Activated CD4-positive, alpha-beta T cell treated with anti-CD3 and anti-CD28 coated beads, Interleukin-2, amount 10 ng/mL, durations not matched to agents 7 days and 5 days (primary cell): ENCODE measurements around the gene HOXD1. TPM values are rescaled to one million over a fixed set of nuclear protein-coding genes. Genes with fewer than 3 reads are reported as not detected.

Source experiments
- CTCF ChIA-PET: fragments of 350-600 bp; sonication (Branson Sonifier 250); formaldehyde crosslinking; loops from one replicate; lab custom pipeline; 2021; ENCODE audit warnings: antibody characterized with exemption; lab: Charles Lee
- POLR2A ChIA-PET: fragments of 350-600 bp; sonication (Branson Sonifier 250); formaldehyde crosslinking; loops from one replicate; lab custom pipeline; 2021; ENCODE audit warnings: antibody characterized with exemption; lab: Charles Lee
- DNase-seq: peaks from one replicate; pipeline ENCODE4 v3.0.0-alpha.2; 2020
- H3K27ac Mint-ChIP-seq: one replicate; pipeline ENCODE4 v1.8.0; 2021; ENCODE audit warnings: mild to moderate bottlenecking, moderate library complexity, mixed read lengths
- H3K27me3 Mint-ChIP-seq: one replicate; pipeline ENCODE4 v1.8.0; 2021; ENCODE audit warnings: mixed read lengths
- H3K36me3 Mint-ChIP-seq: one replicate; pipeline ENCODE4 v1.8.0; 2021; ENCODE audit warnings: low read depth, mixed read lengths
- H3K4me1 Mint-ChIP-seq: one replicate; pipeline ENCODE4 v1.8.0; 2021; ENCODE audit warnings: mixed read lengths
- H3K4me3 Mint-ChIP-seq: one replicate; pipeline ENCODE4 v1.8.0; 2021; ENCODE audit warnings: mild to moderate bottlenecking, moderate library complexity, mixed read lengths
- H3K9me3 Mint-ChIP-seq: one replicate; pipeline ENCODE4 v1.8.0; 2021; ENCODE audit warnings: mixed read lengths
- total RNA-seq, 2 experiments: library from RNA; stranded (reverse); gene quantifications; one replicate each; pipeline ENCODE4 v1.2.3, GENCODE V29; 2021

Gene HOXD1
- total RNA-seq, 2 experiments from 2014 or later = not detected

DNA sequence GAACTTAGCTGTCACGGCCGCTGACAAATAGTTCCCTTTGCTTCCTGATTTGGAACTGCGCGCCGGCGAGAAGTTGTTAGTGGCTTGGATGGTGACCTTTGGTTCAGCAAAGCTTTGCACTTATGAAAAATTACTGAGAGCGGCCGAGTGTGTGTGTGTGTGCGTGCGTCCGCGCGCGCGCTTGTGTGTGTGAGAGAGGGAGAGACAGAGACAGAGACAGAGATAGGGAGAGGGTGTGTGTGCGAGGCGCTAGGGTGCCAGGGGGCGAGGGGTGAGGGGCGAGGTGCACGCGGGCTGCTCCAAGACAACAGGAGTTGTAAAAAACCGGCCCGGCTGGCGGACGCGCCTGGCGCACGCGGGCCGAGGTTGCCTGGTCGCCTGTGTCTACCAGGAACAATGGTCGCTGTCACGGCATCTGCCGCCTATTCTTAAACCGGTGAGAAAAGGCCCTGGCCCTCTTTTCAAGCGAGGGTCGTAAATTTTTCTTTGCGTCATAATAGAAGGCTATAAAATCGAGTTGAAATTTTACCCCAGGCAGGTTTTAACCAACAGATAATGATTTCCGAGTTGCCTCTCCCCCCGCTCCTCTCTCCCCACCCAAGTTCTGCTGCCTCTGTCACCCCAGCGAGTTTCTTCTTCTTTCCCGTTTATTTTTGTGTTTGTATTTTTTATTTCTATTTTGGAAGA, 30.8 kb upstream of the HOXD1 start:
- Mint-ChIP-seq H3K9me3 (no peaks in the 10 kb centered on the region), H3K27ac (peak overlapping the region; percentile 63), H3K27me3 (peaks cover 87% of the 10 kb centered on the region), H3K4me3 (peak overlapping the region; percentile 43), H3K4me1 (peaks cover 6% of the 10 kb centered on the region), H3K36me3 (peaks cover 5% of the 10 kb centered on the region)
- ChIA-PET POLR2A (no interaction called here), CTCF (interaction anchor here (0.9 to 1.3 kb wide), 3 partner anchors 31 to 82 kb away, joined by 3 to 4 read pairs (median 3); no protein-coding TSS in a partner anchor)
- DNase-seq = no peak

DNA sequence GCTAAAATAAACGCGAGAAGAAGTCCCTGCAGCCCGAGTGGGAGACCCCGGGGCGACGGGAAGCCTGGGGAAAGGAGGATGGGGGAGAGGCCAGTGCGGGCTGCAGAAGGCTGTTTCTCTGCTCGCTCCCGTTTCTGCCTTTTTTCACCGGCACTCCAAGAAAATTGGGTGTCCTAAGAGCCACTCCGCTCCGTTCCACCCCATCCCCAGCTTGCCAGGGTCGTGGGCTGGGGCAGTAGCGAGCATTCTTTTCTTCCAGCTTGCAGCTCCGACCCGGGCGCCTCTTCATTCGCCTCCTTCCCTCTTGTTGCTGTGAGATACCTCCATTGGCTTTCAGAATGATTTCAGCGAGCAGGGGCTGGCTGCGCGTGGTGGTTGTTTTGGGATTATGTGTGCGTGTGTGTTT, 30.3 kb upstream of the HOXD1 start:
- Mint-ChIP-seq H3K27ac (peak overlapping the region; percentile 63), H3K27me3 (peaks cover 86% of the 10 kb centered on the region), H3K36me3 (peaks cover 5% of the 10 kb centered on the region), H3K4me1 (peaks cover 6% of the 10 kb centered on the region), H3K9me3 (no peaks in the 10 kb centered on the region), H3K4me3 (no peak overlapping the region)
- POLR2A ChIA-PET = no interaction called here
- no peak for DNase-seq
- CTCF ChIA-PET = interaction anchor here (0.9 to 5.9 kb wide), 4 partner anchors 18 to 83 kb away, joined by 3 to 22 read pairs (median 4); no protein-coding TSS in a partner anchor

DNA sequence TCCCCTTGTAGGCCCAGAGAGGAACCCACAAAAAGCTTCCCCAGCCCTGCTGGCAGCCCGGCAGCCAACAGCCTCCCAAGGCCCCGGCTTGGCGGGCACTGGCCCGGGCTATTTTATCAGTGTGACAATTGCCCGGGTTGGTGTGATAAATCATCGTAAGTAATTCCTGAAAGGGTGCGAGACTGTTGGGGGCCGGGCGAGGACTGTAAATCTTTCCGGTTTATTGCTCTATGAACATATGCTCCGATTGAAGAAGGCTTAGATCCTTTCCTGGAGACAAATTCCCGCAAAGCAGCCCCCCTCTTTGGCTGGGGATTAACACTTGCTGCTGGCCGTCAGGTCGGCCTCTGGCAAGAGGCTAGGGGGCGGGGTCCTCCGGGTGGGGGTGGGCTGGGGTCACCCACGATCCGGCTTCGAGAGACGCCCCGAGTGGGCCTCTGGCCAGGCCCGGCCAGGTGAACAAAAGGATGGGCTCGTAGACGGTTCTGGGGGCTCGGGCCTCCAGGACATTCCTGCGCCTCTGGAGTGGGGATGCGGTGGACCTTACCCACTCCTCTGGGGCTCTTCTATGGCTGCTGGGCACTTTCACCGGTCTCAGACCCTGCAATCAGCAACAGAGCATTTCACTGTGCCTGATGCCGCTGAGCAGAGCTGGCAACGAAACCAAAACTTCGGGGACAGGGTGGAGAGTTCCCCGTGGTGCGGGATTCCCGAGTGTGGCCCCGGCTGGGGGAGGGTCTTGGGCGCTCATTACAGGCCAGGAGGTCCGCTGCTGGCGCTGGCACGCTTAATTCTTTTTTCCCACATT, 29.4 kb upstream of the HOXD1 start:
- CTCF ChIA-PET = interaction anchor here (0.6 to 5.9 kb wide), 6 partner anchors 9 to 84 kb away, joined by 3 to 22 read pairs (median 3); no protein-coding TSS in a partner anchor

DNA sequence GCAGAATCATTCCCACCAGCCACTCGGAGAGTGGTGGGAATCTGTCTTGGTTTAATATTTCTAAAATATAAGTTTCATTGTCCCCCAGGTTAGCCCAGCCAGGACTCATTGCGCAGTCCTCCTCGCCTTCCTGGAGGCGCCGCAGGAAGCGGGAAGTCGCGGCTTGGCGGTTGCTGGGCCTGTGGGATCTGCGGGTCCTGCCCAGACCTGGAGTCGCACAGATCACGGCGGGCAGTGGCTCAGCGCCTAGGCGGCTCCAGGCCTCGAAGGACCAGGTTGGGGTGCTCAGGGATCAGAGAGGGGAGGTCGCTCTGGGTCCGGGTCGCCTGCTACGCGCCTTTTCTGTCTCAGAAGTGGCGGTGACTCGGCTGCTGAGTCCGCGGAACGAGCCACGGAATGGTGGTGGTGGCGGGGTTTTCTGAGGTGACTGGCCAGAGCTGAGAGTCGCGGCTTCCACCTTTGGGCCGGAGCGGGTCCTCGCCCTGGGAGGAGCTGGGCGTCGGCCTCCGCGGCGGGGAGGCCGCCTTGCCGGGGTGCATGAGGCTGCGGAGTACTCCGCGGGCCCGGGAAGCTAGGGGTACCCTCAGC, 28.7 kb upstream of the HOXD1 start:
- peaks cover 9% of the 10 kb centered on the region for H3K4me1 Mint-ChIP-seq
- ChIA-PET POLR2A (no interaction called here), CTCF (interaction anchor here (0.9 to 5.9 kb wide), 4 partner anchors 14 to 69 kb away, joined by 3 to 22 read pairs (median 11); no protein-coding TSS in a partner anchor)
- H3K4me3 Mint-ChIP-seq = no peak overlapping the region
- DNase-seq = no peak
- peaks cover 4% of the 10 kb centered on the region for H3K9me3 Mint-ChIP-seq
- H3K27ac Mint-ChIP-seq = peak overlapping the region; percentile 31
- H3K27me3 Mint-ChIP-seq = peaks cover 87% of the 10 kb centered on the region
- H3K36me3 Mint-ChIP-seq = peaks cover 6% of the 10 kb centered on the region

More for the DNA sequence above, 29.4 kb upstream of the HOXD1 start:
- no peak overlapping the region for H3K4me3 Mint-ChIP-seq
- peaks cover 1% of the 10 kb centered on the region for H3K9me3 Mint-ChIP-seq
- H3K4me1 Mint-ChIP-seq = peaks cover 6% of the 10 kb centered on the region
- H3K27me3 Mint-ChIP-seq = peaks cover 86% of the 10 kb centered on the region
- peaks cover 5% of the 10 kb centered on the region for H3K36me3 Mint-ChIP-seq
- POLR2A ChIA-PET = no interaction called here
- DNase-seq = no peak
- H3K27ac Mint-ChIP-seq = peak overlapping the region; percentile 31

DNA sequence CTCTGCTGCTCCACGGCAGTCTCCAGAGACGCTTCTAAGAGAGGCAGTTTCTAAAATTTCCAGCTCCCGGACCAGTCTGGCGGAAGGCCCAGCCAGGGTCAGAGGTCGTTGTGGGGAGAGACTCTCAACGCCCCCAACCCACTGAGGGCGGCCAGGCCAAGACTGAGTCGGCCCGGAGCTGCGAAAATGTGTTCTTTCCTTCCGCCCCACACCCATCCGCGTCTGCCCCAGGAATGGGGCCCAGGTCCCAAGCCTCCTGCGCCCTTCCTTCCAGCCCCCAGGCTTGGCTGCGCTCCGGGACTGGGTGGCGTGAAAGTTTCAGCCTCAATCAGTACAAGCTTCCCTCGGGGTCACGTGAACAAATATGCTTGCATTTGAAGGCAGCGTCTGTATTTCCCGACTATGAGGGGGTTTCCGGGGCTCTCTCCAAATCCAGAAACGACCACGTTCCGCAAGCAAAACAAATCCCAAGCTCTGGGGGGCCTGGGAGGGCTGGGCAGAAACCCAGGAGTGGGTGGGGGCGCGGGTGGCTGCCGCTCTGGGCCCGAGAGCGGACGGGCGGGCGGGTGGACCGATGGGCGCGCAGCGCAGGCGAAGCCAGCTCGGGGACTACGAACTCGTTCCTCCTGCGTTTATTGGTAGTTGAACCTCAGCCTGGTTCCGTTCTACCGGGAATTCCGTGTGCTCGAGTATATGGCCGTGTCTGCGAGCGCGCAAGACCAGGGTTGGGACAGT, 28.1 kb upstream of the HOXD1 start:
- no peak for DNase-seq
- H3K27ac Mint-ChIP-seq = peak overlapping the region; percentile 9
- H3K4me3 Mint-ChIP-seq = no peak overlapping the region
- H3K9me3 Mint-ChIP-seq = peaks cover 4% of the 10 kb centered on the region
- POLR2A ChIA-PET = no interaction called here
- CTCF ChIA-PET = interaction anchor here (0.9 to 5.9 kb wide), 4 partner anchors 14 to 69 kb away, joined by 3 to 22 read pairs (median 11); no protein-coding TSS in a partner anchor
- peaks cover 6% of the 10 kb centered on the region for H3K36me3 Mint-ChIP-seq
- peaks cover 87% of the 10 kb centered on the region for H3K27me3 Mint-ChIP-seq
- H3K4me1 Mint-ChIP-seq = peaks cover 9% of the 10 kb centered on the region

DNA sequence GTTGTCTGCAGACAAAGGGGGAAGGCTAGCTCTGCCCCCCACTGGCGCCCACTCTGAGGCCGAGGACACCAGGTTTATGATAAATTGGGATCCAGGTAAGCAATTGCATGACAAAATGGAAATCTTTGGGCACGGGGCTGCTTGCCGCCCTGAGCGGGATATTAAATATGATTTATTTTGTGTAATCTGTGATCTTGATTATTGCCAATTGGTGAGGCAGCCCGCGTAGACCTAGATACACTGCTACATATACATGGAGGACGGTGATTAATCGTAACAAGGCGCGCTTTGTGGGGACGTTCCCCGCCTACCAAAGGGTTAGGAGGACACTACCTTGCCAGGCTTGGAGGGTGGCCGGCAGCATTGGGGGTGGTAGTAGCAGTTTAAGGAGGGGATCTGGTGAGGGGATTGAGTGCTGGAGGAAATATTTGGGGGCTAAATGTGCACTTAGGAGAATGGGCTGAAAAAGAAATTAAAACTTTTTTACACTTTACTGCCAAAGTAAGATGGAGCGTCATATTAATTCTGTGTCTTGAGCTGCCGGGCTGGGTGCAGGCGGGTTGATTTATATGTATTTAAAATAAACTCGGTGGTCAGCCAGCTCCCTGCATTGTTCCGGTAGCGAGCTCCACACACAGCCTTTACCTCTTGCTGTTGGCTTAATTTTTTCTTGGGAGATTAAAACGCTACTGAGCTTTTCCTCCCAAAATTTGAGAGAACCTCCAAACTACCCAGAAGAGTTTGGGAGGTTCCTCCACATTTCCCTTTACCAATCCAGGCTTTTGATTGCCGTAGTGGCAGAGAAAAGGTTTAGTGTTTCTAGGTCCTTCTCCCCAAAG, 27.3 kb upstream of the HOXD1 start:
- Mint-ChIP-seq H3K4me3 (no peak overlapping the region), H3K36me3 (peaks cover 6% of the 10 kb centered on the region), H3K27ac (peak overlapping the region; percentile 9), H3K27me3 (peaks cover 87% of the 10 kb centered on the region), H3K4me1 (peaks cover 9% of the 10 kb centered on the region), H3K9me3 (peaks cover 4% of the 10 kb centered on the region)
- no peak for DNase-seq
- CTCF ChIA-PET = interaction anchor here (1.0 to 5.9 kb wide), 8 partner anchors 11 to 82 kb away, joined by 3 to 22 read pairs (median 5); no protein-coding TSS in a partner anchor
- POLR2A ChIA-PET = no interaction called here

DNA sequence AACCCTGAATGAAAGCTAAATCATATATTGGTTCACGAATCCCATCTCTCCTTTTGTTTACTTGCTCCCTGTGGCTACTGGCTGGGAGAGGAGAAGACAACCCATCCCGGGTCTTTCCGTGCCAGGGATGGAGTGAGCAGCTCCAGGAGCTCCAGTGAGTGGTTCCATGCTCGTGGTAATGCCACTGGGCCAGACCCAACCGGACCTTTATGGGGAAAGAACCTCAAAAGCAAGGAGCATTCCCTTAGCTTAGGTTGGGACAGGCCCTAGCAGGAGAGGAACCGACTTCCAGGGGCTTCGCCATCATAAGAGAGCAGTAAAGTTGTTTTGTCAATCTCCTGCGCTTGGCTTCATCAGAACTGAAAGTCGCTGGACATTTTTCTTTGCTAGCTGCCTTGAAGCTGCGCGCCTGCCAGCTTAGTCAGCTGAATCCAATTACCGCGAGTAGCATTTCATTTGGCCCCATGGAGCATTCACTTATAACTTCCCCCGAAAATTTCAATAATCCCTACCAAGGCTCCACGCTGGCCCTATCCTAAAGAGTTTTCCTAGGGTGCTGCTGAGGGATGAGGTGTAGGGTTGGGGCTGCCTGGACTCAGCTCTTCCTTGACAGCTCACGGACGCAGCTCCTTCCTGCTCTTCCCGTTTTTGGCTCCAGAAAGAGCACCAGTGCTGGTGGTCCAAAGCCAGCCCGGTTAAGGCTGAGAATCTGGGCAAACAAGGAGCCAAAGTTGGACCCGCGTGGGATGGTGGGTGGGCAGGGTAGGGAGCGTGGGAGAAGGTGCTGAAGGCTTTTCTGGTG, 26.4 kb upstream of the HOXD1 start:
- Mint-ChIP-seq H3K9me3 (peaks cover 4% of the 10 kb centered on the region), H3K27me3 (peaks cover 89% of the 10 kb centered on the region), H3K4me3 (no peak overlapping the region), H3K36me3 (peaks cover 6% of the 10 kb centered on the region), H3K27ac (no peak overlapping the region), H3K4me1 (peaks cover 9% of the 10 kb centered on the region)
- CTCF ChIA-PET = interaction anchor here (1.0 to 5.9 kb wide), 9 partner anchors 11 to 83 kb away, joined by 3 to 22 read pairs (median 5); no protein-coding TSS in a partner anchor
- no peak for DNase-seq
- POLR2A ChIA-PET = no interaction called here

DNA sequence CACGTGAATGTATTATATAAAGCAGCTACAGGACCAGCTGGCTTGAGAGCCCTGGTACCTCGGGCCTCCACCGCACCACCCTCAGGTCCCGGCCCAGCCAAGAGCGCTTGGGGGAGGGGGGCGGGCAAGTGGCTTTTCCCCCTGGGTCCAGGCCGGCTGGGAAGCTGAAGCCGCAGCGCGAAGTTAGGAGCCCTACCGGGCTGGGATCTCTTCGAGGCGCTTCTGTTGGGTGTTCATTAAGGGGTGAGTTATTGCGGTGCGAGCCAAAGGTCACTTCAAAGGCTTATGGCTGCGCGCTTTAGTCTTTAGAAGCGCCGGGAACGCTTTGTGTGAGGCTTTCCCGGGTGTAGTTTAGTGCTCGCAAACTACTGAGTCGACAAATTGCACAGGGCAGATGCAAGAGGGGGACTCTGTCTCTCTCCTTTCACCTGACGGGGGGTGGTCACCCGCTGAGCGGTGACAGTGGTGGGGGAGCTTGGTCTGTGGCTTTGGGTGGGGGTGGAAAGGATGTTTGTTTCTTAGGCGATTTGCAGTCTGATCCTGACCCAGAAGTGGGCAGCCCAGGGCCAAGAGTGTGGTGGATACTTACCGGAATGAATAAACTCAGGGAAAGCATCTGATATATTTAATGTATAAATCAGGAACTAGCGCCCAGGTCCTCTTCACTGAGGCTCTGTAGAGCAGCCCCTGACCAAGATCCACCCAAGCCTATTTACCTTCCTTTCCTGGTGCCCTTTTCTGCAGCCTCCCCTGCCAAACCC, 25.4 kb upstream of the HOXD1 start:
- Mint-ChIP-seq H3K4me1 (peaks cover 4% of the 10 kb centered on the region), H3K36me3 (peaks cover 4% of the 10 kb centered on the region), H3K27me3 (peaks cover 91% of the 10 kb centered on the region), H3K4me3 (no peak overlapping the region), H3K27ac (peak overlapping the region; percentile 5), H3K9me3 (peaks cover 4% of the 10 kb centered on the region)
- DNase-seq = no peak
- ChIA-PET CTCF (interaction anchor here (0.5 to 5.9 kb wide), 8 partner anchors 11 to 454 kb away, joined by 3 to 22 read pairs (median 6); no protein-coding TSS in a partner anchor), POLR2A (no interaction called here)

DNA sequence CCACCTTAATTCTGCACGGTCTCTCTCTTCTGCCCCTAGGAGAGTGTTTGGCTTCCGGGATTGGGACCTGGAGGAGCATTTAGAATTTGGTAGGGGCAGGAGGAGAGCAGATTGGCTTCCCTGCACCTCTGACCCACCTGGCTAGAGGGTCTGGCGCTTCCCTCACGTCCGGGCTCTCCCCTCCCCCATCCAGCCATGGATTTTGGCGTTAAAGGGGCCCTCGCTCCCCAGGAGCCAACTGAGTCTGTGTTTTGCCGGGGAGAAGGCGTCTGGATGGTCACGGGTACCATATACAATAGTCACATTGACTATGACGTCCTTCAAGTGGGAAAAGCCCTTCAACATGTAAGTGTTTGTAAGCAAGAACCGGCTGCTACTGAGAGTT, 24.8 kb upstream of the HOXD1 start:
- no peak for DNase-seq
- H3K36me3 Mint-ChIP-seq = peaks cover 4% of the 10 kb centered on the region
- no peak overlapping the region for H3K27ac Mint-ChIP-seq
- H3K4me1 Mint-ChIP-seq = peaks cover 3% of the 10 kb centered on the region
- peaks cover 4% of the 10 kb centered on the region for H3K9me3 Mint-ChIP-seq
- peak overlapping the region; percentile 22 for H3K4me3 Mint-ChIP-seq
- ChIA-PET CTCF (interaction anchor here (5.9 kb wide), 1 partner anchor 24 kb away, joined by 22 read pairs; no protein-coding TSS in a partner anchor), POLR2A (no interaction called here)
- peaks cover 86% of the 10 kb centered on the region for H3K27me3 Mint-ChIP-seq

DNA sequence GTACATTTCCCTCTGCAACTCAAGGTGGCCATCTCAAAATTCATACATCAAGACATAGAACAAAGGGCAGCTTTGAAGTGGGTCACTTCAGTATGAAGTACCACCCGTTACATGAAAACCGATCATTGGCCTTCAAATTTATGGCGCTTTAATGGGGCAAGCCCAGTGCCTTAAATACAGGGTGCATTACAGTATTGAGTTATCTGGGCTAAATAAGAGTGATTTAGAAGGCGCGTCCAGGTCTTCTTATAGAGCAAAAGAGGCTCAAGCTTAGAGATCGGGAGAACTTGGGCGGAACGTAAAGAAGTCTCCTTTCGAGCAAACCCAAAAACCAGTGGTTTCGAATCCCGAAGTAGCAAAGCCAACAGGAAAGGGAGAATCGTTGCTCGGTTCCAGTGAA, 24.3 kb upstream of the HOXD1 start:
- ChIA-PET CTCF (interaction anchor here (1.2 to 5.9 kb wide), 2 partner anchors 24 to 70 kb away, joined by 3 to 22 read pairs; no protein-coding TSS in a partner anchor), POLR2A (no interaction called here)
- Mint-ChIP-seq H3K4me3 (peak overlapping the region; percentile 22), H3K9me3 (peaks cover 4% of the 10 kb centered on the region), H3K27ac (peak overlapping the region; percentile 38), H3K36me3 (peaks cover 4% of the 10 kb centered on the region), H3K27me3 (peaks cover 83% of the 10 kb centered on the region), H3K4me1 (peaks cover 3% of the 10 kb centered on the region)
- no peak for DNase-seq
